CD4-positive, alpha-beta T cell treated with Interleukin-6 for 4 hours (primary cell): ENCODE data around the gene DNAJC5.
A peak's percentile ranks its signal among the peaks of the same experiment; 100 is the strongest.
"Not testable (repeated sequence)": the region's sequence is repeated elsewhere in the genome, so short reads cannot be mapped to it uniquely, and the experiment has no call there.

Experiments used
- DNase-seq: peaks from one replicate; pipeline ENCODE4 v3.0.0-alpha.2; 2020; ENCODE audit warnings: mixed read lengths

The DNAJC5 gene

DNA sequence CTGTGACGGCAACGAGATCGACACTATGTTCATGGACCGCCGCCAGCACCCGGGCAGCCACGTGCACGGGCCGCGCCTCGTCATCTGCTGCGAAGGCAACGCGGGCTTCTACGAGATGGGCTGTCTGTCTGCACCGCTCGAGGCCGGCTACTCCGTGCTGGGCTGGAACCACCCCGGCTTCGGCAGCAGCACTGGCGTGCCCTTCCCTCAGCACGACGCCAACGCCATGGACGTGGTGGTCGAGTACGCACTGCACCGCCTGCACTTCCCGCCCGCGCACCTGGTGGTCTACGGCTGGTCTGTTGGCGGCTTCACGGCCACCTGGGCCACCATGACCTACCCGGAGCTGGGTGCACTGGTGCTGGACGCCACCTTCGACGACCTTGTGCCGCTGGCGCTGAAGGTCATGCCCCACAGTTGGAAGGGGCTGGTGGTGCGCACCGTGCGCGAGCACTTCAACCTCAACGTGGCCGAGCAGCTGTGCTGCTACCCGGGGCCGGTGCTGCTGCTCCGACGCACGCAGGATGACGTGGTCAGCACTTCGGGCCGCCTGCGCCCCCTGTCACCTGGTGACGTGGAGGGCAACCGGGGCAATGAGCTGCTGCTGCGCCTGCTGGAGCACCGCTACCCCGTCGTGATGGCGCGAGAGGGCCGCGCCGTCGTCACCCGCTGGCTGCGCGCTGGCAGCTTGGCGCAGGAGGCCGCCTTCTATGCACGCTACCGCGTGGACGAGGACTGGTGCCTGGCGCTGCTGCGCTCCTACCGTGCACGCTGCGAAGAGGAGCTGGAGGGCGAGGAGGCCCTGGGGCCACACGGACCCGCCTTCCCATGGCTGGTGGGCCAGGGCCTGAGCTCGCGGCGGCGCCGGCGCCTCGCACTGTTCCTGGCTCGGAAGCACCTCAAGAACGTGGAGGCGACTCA is 32.7 kb upstream of the DNAJC5 start:
- DNase-seq = no peak

DNA sequence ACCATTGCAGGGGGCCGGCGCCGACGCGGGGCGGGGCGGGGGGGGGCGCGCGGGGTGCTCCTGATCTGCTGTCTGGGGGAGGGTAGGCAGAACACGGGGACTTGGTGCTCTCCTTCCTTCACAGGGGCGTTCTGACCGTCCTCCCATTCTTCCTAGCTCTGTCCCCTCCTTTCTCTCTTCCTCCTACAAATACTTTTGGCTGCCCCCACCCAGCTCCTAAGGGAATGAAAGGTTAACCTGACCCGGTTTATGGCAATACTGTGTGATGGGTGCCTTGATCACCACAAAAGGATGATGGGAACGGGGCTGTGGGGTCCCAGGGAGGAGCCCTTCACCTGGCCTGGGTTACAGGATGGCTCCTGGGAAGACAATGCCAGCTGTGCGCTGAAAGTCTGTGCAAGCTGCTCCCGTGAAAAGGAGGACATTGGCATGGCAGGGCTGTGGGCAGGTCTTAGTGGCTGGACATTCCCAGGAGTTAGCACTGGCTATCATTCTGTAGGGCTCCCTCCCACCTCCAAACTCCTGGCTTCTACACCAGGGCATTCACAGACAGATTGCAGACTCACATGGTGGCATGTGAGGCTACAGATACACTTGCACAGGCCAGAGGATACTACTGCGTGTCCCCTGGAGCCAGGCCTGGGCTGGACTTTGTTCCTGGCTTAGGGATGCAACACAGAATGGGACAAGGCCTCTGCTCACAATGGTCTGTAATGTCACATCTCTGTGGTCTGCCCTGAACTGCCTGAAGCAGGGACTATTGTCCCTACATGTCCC is 31.7 kb upstream of the DNAJC5 start:
- DNase-seq = no peak

DNA sequence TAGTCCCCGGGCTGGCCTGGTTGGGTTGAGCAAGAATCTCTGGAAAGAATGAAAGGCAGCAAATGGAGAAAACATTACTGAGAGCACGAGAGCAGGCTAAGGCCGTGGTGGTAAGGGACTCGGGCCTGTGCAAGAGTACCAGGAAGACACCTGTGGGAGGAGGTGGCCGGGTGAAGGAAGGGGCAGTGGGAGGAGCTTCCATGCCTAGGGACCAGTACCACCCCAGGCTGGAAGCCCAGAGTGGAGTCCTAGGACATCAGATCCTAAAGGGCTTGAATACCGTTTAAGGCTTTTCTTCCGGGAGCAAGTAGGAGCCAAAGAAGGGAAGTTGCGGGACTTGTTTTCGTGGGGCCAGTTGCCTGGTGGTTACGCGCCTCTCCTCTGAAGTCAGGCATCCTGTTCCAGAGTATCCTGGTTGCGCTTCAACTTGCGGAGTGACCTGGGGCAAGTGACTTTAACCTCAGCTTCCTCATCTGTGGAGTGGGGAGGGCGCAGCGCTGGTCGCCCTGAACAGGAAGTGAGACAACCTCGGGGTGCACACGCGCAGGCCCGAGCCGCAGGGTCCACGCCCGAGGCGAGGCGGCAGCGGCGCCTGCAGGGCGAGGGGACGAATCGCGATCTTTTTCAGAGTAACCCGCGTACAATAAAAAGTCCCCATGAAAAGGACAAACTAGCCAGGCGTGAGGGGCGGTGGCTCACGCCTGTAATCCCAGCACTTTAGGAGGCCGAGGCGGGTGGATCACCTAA is 31.0 kb upstream of the DNAJC5 start:
- peak; percentile 87 for DNase-seq

DNA sequence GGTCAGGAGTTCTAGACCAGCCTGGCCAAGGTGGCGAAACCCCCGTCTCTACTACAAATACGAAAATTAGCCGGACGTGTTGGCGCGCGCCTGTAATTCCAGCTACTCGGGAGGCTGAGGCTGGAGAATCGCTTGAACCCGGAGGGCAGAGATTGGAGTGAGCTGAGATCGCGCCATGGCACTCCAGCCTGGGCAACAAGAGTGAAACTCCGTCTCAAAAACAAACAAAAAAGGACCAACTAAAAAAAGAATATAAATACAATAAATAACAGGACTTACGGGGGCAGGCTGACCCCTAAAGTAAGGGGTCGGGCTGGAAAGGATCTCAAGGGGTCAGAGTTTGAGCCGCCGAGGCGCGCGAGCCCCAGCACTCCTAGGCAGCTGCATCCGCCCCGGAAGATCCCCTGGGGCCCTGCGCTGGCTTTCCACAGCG is 30.4 kb upstream of the DNAJC5 start:
- DNase-seq = no peak

DNA sequence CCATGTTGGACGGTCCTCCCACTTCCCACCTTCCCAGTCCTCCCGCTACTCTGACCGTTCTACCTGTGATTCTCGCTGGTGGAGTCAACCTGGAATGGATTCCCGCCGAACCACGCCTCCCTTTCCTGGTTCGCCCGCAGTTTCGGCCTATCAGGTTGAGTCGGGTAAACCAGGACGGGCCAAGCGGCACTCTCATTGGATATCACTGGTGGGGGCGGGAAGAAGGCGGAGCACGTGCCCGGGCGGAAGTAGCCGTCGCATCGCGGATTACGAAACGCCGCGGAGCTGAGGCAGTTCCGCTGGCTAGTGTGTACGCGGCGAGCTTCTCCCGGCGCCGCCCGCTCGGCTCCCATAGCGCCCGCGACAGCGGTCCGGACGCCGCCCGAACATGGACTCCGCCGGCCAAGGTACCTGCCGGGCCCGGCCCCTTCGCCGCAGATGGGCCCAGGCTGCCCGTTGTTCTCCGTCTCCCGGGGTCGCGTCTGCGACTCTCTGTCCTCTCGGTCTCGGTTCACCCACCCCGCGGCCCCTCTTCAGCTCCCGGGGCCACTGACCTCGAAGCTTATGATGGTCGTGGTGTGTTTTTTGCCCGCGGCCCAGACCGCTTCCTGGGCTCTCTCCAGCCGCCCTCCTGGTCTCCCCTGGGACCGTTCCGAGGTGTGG is 29.8 kb upstream of the DNAJC5 start, which contains the start of gene TPD52L2:
TPD52L2 (plus strand) TSS at position 293 of the 663 bp plus-strand sequence; CDS start at position 389, 96 bp downstream.
- DNase-seq = peak; percentile 99

DNA sequence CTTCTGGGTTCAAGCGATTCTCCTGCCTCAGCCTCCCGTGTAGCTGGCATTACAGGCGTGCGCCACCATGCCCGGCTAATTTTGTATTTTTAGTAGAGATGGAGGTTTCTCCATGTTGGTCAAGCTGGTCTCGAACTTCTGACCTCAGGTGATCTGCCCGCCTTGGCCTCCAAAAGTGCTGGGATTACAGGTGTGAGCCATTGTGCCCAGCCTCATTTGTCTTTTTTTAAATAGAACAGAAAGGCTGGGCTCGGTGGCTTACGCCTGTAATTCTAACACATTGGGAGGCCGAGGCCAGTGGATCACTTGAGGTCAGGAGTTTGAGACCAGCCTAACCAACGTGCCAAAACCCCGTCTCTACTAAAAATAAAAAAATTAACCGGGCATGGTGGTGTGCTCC is 27.9 kb upstream of the DNAJC5 start:
- DNase-seq = not testable (repeated sequence)

DNA sequence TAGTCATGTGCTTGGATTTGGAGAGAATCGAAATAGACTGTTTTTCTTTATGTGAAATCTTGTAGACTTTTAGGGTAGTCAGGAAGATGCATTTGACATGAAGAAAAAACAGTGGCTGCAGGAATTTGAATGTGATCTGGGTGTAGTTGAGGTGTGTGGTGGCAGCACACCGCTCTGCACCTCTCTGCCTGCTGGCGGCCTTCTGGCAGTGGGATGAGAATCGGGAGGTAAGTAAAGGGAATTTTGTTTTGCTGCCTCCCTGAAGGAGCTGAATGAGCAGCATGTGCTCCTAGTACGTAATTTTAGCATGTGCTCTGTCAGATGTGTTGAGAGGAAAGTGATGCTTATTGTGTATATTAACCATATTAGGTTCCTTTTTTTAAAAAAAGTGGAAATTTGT is 26.7 kb upstream of the DNAJC5 start:
- DNase-seq = no peak

DNA sequence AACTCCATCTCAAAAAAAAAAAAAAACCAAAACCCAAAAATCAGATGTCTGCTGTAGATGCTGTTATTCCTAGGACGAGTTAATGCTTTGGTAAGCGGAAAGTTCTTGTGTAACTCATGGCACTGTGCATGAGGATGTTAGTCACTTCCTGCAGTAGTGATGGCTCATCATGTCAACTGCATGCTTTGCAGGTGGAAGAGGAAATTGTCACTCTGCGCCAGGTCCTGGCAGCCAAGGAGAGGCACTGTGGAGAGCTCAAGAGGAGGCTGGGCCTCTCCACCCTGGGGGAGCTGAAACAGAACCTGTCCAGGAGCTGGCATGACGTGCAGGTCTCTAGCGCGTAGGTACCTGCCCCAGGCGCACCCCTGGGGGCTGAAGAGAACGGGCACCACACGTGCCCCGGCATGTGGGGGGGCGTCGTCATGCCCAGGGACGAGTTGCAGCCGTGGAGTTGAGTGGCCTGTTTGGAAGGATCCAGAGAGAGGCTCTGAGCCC is 21.4 kb upstream of the DNAJC5 start:
- DNase-seq = peak; percentile 35

DNA sequence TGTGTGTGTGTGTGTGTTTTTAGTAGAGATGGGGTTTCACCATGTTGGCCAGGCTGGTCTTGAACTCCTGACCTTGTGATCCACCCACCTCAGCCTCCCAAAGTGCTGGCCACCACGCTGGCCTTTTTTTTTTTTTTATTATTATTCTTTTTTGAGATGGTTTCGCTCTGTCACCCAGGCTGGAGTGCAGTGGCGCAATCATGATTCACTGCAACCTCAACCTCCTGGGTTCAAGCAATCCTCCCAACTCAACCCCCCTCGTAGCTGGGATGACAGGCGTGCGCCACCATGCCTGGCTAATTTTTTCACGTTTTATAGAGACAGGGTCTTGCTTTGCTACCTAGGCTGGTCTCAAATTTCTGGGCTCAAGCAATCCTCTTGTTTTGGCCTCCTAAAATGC is 20.7 kb upstream of the DNAJC5 start:
- not testable (repeated sequence) for DNase-seq

DNA sequence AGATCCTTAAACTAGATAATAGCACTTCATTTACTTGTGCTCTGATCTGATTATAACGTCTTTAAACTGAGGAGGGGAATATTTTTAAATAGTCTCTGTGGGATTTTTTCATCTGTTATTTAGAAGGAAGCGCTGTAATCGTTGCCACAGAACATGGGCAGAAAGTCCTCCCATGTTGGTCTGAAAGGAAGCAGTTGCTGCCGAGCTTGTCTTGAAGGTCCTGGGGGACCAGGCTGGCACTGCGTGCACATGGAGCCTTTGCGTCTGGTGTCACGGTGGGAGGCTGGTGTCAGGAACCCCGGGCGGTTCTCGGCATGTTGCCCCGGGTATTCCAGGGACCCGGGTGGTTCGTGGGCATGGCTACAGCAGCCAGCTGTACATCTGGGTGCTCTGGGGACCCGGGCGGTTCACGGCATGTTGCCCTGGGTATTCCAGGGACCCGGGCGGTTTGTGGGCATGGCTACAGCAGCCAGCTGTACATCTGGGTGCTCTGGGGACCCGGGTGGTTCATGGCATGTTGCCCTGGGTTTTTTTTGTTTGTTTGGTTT is 18.4 kb upstream of the DNAJC5 start:
- DNase-seq = no peak

DNA sequence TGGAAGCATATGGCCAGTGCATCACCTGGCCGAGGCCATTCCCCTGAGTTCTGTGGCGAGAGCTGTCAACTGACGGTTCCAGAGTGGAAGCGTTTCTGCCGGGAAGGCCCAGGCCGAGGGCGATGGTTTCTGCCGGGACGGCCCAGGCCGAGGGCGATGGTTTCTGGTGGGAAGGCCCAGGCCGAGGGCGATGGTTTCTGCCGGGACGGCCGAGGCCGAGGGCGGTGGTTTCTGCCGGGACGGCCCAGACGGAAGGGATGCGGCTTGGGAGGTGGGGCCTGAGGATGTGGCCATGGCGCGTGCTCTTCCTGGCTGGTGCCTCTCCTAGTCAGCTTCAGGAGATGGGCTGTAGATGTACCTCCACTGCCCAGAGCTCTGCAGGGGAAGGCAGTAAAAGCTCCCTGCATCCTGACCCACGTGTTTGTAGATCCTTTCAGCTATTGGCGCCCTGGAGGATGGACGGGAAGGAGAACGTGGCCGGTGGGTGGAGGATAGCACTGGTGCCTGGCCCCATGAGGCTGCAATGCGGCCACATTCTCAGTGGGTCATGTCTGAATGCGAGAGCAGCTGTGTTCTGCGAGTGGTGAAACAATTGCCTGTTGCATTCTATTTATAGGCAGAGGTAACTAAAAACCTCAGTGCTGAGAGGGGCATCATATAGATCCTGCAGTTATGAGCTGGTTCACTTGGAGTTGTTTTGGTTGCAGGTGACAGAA is 17.0 kb upstream of the DNAJC5 start:
- no peak for DNase-seq

DNA sequence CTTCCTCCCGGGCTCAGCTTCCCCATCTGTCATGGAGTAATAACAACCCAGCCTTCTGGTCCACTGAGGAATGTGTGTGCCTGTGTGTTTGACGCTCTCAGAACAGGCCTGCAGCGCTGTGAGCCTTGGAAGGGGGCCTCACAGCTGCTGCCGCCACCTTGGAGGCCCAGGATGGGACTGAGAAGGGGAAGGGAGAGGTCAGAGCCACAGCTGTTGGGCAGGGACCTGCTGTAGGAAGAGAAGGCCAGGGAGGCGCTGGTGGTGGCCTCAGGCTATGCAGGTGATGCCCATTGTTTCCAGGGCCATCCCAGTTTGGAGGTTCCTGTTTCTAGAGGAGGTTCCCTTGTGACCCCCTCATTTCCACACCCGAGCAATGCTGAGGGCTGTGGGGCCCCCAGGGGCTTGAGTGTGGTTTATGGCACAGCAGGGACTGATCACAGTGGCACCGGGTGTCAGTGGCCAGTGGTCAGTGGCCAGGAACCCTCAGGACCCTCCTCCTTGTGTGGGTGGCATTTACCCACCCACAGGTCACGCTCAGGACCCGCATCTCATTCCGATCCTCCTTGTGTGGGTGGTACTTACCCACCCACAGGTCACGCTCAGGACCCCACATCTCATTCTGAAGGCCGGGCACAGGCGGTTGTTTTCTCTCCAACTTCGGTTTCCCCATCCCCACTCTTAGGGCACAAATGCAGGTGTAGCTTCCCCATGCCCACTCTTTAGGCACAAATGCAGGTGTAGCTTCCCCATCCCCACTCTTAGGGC is 15.8 kb upstream of the DNAJC5 start:
- no peak for DNase-seq

DNA sequence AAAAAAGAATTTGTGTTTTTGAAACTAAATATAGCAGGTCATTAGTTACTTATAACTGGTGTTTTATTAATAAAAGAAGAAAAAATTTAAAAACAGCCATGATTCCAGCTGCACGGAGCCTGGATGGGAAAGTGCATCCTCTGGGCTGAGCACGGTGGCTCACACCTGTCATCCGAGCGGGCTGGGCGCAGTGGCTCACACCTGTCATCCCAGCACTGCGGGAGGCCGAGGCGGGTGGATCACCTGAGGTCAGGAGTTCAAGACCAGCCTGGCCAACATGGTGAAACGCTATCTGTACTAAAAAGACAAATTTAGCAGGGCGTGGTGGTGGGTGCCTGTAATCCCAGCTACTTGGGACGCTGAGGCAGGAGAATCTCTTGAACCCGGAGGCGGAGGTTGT is 14.0 kb upstream of the DNAJC5 start:
- DNase-seq = not testable (repeated sequence)

DNA sequence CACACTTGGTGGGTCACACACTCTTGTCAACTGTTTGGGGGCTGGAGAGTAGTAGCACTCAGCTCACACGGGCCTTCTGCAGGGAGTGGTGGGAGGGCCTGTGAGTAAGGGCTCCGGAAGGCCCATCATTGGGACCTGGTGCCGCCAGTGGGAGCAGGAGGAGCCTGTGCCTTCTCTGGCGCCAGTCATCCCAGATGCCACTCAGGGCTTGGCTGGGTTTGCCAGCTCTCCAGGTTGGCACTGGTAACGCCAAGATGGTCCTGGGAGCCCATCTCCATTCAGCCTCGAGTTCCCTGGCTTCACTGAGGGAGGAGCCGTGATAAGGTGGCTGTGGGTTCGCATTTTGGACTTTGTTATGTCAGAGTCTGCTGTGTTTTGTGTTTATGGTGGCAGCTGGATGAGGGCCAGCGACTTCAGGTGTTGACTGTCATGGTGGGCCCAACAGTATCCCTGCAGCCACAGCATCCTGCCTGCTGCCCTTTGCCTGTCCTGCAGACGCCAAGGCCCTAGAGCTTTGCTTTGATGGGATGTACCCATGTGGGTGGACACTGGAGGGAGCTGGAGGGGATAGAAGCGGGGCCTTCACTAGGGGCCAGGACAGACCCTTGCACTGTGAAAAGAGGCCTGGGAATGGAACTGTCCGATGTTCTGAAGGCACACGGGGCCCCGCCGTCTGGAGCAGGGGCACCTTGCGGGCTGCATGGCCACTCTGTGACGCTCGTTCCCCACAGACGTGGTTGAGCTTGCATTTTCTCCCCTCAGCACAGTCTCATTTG is 13.3 kb upstream of the DNAJC5 start:
- DNase-seq = no peak

DNA sequence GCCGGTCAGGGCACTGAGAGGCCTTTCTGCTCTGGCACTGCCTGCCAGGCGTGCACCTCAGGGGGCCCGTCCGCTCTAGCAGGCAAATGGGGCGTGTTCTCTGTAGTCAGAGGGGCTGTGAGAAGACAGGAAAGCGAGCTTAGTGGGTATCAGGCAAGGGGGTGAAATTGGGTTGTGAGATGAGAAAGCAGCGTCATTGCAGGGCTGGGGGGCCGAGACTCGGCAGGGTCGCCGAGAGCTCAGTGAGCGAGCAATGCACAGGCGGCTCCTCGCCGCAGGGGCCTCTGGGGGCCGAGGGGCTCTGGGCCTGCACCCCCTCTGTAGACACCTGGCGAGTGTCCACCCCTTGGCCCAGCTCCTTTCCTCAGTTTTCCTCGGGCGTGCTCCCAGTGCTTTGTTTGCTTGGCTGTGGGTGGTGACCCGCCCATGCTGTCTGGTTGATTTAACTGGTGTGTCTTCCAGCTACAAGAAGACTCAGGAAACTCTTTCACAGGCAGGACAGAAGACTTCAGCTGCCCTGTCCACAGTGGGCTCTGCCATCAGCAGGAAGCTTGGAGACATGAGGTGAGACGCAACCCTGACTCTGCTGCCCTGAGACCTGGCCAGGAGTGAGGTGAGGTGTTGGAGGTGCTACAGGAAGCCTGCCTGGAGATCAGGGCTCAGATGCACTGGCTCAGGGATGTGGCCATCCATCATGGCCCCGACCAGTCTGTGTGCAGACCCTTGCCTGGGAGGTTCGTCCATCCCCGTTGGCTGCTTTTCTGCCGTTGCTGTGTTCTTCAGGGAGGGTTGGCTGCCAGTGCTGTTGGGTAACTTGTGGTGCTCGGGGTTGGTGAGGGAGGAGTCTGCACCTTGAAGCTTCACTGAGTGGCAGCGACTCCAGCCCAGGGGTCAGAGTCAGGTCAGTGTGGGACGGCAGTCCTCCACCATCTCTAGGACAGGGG is 12.4 kb upstream of the DNAJC5 start:
- no peak for DNase-seq

DNA sequence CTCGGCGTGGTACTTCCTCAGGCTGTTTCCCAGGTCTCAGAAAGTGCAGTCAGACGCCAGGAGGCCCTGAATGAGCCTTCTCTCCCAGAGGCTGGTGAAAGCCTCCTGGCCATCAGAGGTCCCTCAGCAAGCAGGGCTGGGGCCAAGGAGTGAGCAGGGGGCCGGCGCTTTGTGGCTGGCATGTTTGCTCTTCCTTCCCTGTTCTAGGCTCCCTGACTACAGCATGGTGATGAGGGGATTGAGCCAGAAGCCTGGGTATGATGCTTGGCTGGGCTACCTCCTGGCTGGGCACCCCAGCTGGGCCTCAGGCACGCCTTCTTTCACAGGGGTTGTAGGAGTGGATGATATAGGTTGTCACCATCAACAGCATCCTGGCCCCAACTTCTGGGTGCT is 11.7 kb upstream of the DNAJC5 start:
- no peak for DNase-seq

DNA sequence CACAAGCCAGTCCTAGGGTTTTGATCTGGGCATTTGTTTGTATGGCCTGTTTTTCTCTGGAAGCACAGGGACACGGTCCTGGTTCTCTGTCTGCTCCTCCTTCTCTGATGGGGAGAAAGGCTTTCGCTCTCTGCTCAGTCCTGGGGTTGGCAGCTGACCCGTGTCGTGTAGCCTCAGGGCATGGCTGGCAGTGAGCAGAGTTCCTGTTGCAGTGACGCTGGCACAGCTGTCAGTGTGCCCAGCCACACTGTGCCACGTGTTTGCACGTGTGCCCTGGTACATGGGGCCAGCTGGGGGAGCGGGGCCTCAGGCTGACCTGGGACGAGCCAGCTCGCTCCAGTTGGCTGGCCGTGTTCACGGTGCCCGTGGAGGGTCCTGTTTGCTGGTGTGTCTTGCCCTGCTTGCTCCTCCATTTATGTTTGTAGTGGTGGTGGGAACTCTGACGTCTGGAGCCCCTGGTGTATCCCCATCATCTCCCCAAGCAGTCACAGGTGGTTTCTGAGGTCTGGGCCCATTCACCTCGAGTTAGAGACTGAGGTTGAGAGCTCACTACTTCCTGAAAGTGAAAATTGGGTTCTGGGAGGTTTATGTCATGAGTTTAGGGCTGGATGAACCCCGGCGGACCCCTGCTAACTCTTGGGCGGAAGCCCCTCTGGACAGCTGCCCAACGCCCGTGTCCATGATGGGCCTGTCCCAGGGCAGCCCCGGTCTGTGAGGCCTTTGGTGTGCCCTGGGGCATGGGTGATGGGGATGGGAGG is 10.2 kb upstream of the DNAJC5 start:
- DNase-seq = no peak
